Right atrium auricular region (tissue), 2 donors: ENCODE results near the gene PUS10. TPM values are rescaled to one million over a fixed set of nuclear protein-coding genes. Genes with fewer than 3 reads are reported as not detected.

Source experiments
- DNase-seq: peaks from one replicate; pipeline ENCODE4 v3.0.0-alpha.2; 2019; ENCODE audit warnings: low spot score
- H3K27ac ChIP-seq, 2 donors: fragments of 200-600 bp; sonication (generic); 1 replicate in 1 of 2; 2 replicates in 1 of 2; pipeline ENCODE4 v1.5.1; 2016 to 2019
- H3K27me3 ChIP-seq, 2 donors: fragments of 200-600 bp; sonication (generic); one replicate each; pipeline versions ENCODE4 v1.5.1 to v1.6.0; 2017 to 2019
- H3K36me3 ChIP-seq: fragments of 200-600 bp; sonication (generic); one replicate; pipeline ENCODE4 v1.5.1; 2016
- H3K4me1 ChIP-seq, 2 donors: fragments of 200-600 bp; sonication (generic); one replicate each; pipeline versions ENCODE4 v1.5.1 to v1.6.0; 2017 to 2019
- H3K4me3 ChIP-seq, 2 donors: fragments of 200-600 bp; sonication (generic); 1 replicate in 1 of 2; 2 replicates in 1 of 2; pipeline ENCODE4 v1.5.1; 2017 to 2019; ENCODE audit warnings: mild to moderate bottlenecking in 1 of 2, moderate library complexity in 1 of 2
- H3K9me3 ChIP-seq, 2 donors: fragments of 200-600 bp; sonication (generic); one replicate each; pipeline ENCODE4 v1.5.1; 2019
- CTCF ChIP-seq, 2 donors: fragments of 200-600 bp; sonication (generic); IDR thresholded peaks; one replicate each; pipeline ENCODE4 v1.5.1; 2019; ENCODE audit warnings: antibody characterized with exemption in 2 of 2
- total RNA-seq, 2 donors: library from RNA; depleted of rRNA; stranded (reverse); fragments of >200 nt; gene quantifications; one replicate each; pipeline ENCODE4 v1.1.0, GENCODE V29; 2016

PUS10 gene
- total RNA-seq, 2 donors from 2014 or later, result 1.8 to 4.6 TPM

DNA sequence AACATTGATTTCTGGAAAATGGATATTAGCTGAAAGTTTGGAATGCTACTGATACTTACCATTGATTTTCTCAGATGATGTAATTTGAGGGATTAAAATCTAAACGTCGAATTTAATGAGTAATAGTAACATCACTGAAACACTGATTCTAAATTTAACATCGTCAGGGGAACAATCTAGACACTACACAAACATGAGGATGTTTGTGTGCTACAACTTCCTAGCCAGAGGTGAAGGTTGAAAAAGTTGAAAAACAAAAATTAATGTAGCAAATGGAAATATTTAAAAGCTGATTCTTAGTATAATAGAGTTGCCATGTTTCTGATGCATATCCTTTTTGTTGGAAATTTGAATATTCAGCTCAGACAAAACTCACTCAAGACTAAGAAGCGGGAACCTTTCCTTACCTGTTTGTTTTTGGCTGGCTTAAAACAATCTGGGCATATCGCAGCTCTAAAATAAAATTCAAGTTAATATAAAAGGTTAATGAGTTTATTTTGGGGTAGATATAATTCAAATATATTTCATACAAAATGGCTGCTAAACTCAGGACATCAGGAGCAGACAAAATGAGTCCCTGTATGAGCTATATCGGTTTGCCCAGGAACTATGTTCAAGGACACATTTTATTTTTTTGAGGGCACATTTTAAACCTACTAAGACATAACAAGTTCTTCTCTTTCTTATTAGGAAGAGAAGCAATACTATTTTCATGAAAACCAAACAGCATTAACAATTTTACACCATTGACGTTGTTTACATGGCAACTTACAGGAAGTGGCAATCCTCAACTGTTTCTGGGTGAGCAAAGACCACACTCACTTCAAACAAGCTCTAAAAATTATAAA, 53.2 kb downstream of the PUS10 start:
- Histone ChIP-seq H3K4me1 (no peaks in the 10 kb centered on the region), H3K4me3 (no peak overlapping the region), H3K27ac (no peak overlapping the region), H3K36me3 (no peaks in the 10 kb centered on the region), H3K9me3 (no peaks in the 10 kb centered on the region), H3K27me3 (no peaks in the 10 kb centered on the region)
- DNase-seq, result no peak
- TF ChIP-seq CTCF (IDR thresholded peaks at IDR 0.05), result no peak

GRCh38 chr2:60963190-60963589, 54.9 kb downstream of the PUS10 start:
- Histone ChIP-seq H3K27me3 (no peaks in the 10 kb centered on the region), H3K9me3 (no peaks in the 10 kb centered on the region), H3K36me3 (no peaks in the 10 kb centered on the region), H3K27ac (no peak overlapping the region), H3K4me3 (no peak overlapping the region), H3K4me1 (no peaks in the 10 kb centered on the region)
- TF ChIP-seq CTCF (IDR thresholded peaks at IDR 0.05), result no peak
- DNase-seq, result no peak

DNA sequence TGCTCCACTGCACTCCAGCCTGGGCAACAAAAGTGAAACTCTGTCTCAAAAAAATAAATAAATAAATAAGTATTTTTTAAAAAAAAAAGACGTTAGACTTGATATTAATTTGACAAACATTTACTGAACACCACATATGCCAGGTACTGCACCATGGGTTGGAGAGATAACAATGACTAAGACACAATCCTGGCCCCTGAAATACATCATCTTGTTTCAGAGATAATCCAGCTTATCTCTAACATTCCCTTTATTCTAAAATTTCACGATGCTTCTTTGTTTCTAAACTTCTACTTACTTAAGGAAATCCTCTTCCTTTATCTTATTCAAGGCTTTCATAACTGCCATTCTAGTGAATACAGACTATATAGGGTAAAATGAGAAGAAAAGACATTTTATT, 55.5 kb downstream of the PUS10 start:
- Histone ChIP-seq H3K27ac (no peak overlapping the region), H3K36me3 (no peaks in the 10 kb centered on the region), H3K4me1 (no peaks in the 10 kb centered on the region), H3K9me3 (no peaks in the 10 kb centered on the region), H3K4me3 (no peak overlapping the region), H3K27me3 (no peaks in the 10 kb centered on the region)
- DNase-seq, result no peak
- no peak for TF ChIP-seq CTCF (IDR thresholded peaks at IDR 0.05)

DNA sequence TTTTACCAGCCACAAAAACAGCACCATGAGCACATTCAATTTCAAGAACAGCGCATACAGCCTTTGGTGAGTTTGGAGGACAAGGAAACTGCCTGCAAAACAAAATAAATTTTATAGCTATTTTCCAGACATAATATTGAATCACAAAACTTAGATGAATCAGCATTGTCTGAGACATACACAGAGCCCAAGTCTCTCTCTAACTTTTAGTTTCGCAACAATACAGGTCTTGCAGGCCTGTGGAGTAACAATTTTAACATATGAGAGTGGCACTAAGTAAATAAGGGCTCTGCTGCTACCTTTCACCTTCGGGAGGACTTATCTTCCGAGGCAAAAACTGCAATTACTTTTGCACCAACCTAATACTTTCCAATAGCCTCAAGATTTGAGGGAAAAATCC, 56.6 kb downstream of the PUS10 start:
- no peak for DNase-seq
- H3K4me1 ChIP-seq, result no peaks in the 10 kb centered on the region
- H3K4me3 ChIP-seq, result no peak overlapping the region
- no peak for TF ChIP-seq CTCF (IDR thresholded peaks at IDR 0.05)
- no peak overlapping the region for H3K27ac ChIP-seq
- H3K36me3 ChIP-seq, result no peaks in the 10 kb centered on the region
- no peaks in the 10 kb centered on the region for H3K9me3 ChIP-seq
- no peaks in the 10 kb centered on the region for H3K27me3 ChIP-seq

DNA sequence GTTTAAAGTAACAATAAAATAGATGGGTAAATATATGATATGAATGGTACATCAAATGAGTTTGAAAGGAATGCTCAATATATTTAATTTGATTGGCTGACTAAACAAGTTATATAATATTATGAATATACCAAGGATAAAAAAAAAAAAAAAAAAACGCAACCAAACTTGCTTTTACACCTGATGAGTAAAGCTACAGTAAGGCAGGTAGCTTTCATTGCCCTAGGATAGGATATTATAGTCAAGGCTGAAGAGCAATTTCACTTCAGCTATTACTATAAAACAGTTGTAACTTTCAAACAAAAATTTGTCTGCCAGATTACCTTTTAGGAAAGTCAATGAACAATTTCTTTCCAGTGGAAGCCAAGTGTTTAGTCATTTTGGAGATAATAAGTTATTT, 57.3 kb downstream of the PUS10 start:
- Histone ChIP-seq H3K36me3 (no peaks in the 10 kb centered on the region), H3K9me3 (no peaks in the 10 kb centered on the region), H3K4me3 (no peak overlapping the region), H3K27ac (no peak overlapping the region), H3K27me3 (no peaks in the 10 kb centered on the region), H3K4me1 (no peaks in the 10 kb centered on the region)
- TF ChIP-seq CTCF (IDR thresholded peaks at IDR 0.05), result no peak
- no peak for DNase-seq

- Histone ChIP-seq H3K27me3 (no peaks in the 10 kb centered on the region), H3K27ac (no peak overlapping the region), H3K4me3 (no peak overlapping the region), H3K9me3 (no peaks in the 10 kb centered on the region), H3K36me3 (no peaks in the 10 kb centered on the region), H3K4me1 (no peaks in the 10 kb centered on the region)
- TF ChIP-seq CTCF (IDR thresholded peaks at IDR 0.05), result no peak
- no peak for DNase-seq
Observed at GRCh38 chr2:60959501-60959900, 58.6 kb downstream of the PUS10 start.
